Stimulated activated CD8-positive, alpha-beta memory T cell treated with anti-CD3 and anti-CD28 coated beads, Interleukin-4, amount 100 ng/mL, for 24 hours (primary cell): ENCODE results near the gene FHOD3.

Source experiments
- DNase-seq: peaks from one replicate; pipeline ENCODE4 v3.0.0-alpha.2; 2020; ENCODE audit warnings: low read depth

The FHOD3 gene

GRCh38 chr18:36381075-36381474 lies 83.6 kb downstream of the FHOD3 start:
- no peak for DNase-seq

- DNase-seq: no peak
Measured at GRCh38 chr18:36382854-36383253, 85.3 kb downstream of the FHOD3 start.

GRCh38 chr18:36386150-36386920 lies 88.8 kb downstream of the FHOD3 start:
- no peak for DNase-seq

GRCh38 chr18:36387310-36387709 lies 89.8 kb downstream of the FHOD3 start:
- no peak for DNase-seq

- DNase-seq: no peak
Measured at GRCh38 chr18:36388310-36388709, 90.8 kb downstream of the FHOD3 start.

- no peak for DNase-seq
Measured at GRCh38 chr18:36389027-36389426, 91.5 kb downstream of the FHOD3 start.

- no peak for DNase-seq
Measured at GRCh38 chr18:36389811-36390581, 92.5 kb downstream of the FHOD3 start.

GRCh38 chr18:36391426-36392145 lies 94.1 kb downstream of the FHOD3 start:
- DNase-seq: no peak

GRCh38 chr18:36392164-36392978 lies 94.9 kb downstream of the FHOD3 start:
- no peak for DNase-seq

GRCh38 chr18:36392979-36393287 lies 95.4 kb downstream of the FHOD3 start:
- DNase-seq: no peak

- no peak for DNase-seq
Measured at GRCh38 chr18:36394486-36394885, 97.0 kb downstream of the FHOD3 start.

GRCh38 chr18:36396190-36396589 lies 98.7 kb downstream of the FHOD3 start:
- no peak for DNase-seq

GRCh38 chr18:36397033-36397432 lies 99.5 kb downstream of the FHOD3 start:
- no peak for DNase-seq

GRCh38 chr18:36398419-36398818 lies 100.9 kb downstream of the FHOD3 start:
- no peak for DNase-seq

- DNase-seq: no peak
Measured at GRCh38 chr18:36399055-36399454, 101.5 kb downstream of the FHOD3 start.

GRCh38 chr18:36401462-36401861 lies 103.9 kb downstream of the FHOD3 start:
- DNase-seq: no peak

GRCh38 chr18:36402765-36403396 lies 105.4 kb downstream of the FHOD3 start:
- DNase-seq: no peak

- no peak for DNase-seq
Measured at GRCh38 chr18:36403896-36404820, 106.6 kb downstream of the FHOD3 start.

GRCh38 chr18:36405611-36406010 lies 108.1 kb downstream of the FHOD3 start:
- no peak for DNase-seq

GRCh38 chr18:36406805-36407204 lies 109.3 kb downstream of the FHOD3 start:
- no peak for DNase-seq

- DNase-seq: no peak
Measured at GRCh38 chr18:36408606-36409005, 111.1 kb downstream of the FHOD3 start.
